ENCODE measurements around the gene TMEM39A. TPM values are rescaled to one million over a fixed set of nuclear protein-coding genes. Genes with fewer than 3 reads are reported as not detected.

Gene TMEM39A
- total RNA-seq, 1 experiment from 2014 or later, result 46.8 TPM

GRCh38 chr3:119409844-119410243, 53.6 kb downstream of the TMEM39A start:
- POLR2A ChIA-PET (ENCODE audit: unreplicated experiment), result no interaction called here
- H3K4me2 ChIP-seq, result no peak overlapping the region
- H4K20me1 ChIP-seq (ENCODE audit: insufficient read depth), result no peaks in the 10 kb centered on the region
- no peak for DNase-seq
- no peaks in the 10 kb centered on the region for H3K9me3 ChIP-seq (ENCODE audit: insufficient read depth, low read depth)
- H2AFZ ChIP-seq, result no peak overlapping the region
- H3K27ac ChIP-seq, result no peak overlapping the region
- no peaks in the 10 kb centered on the region for H3K36me3 ChIP-seq (ENCODE audit: low read depth)
- intact Hi-C loops (cut with micrococcal nuclease; ENCODE audit: unreplicated experiment), result no loop called here
- no TSS peak for BruUV-seq (replicated peaks)
- TF ChIP-seq EZH2 (IDR thresholded peaks at IDR 0.05; ENCODE audit: low read depth) (no peak), CTCF (conservative IDR thresholded peaks at IDR 0.05) (no peak)
- no peaks in the 10 kb centered on the region for H3K9me2 ChIP-seq (ENCODE audit: insufficient read depth)
- CTCF ChIA-PET, result no interaction called here
- no peak overlapping the region for H3K4me3 ChIP-seq
- H3K27me3 ChIP-seq (ENCODE audit: insufficient read depth, low read depth), result no peaks in the 10 kb centered on the region
- no peaks in the 10 kb centered on the region for H3F3A ChIP-seq (ENCODE audit: insufficient read depth, low read depth)
- no peaks in the 10 kb centered on the region for H3K4me1 ChIP-seq (replicated peaks; ENCODE audit: insufficient read depth)
- no peaks in the 10 kb centered on the region for H3K79me2 ChIP-seq (ENCODE audit: low read depth)

- DNase-seq, result no peak
- H3K36me3 ChIP-seq (ENCODE audit: low read depth), result no peaks in the 10 kb centered on the region
- H4K20me1 ChIP-seq (ENCODE audit: insufficient read depth), result no peaks in the 10 kb centered on the region
- H3F3A ChIP-seq (ENCODE audit: insufficient read depth, low read depth), result no peaks in the 10 kb centered on the region
- no peaks in the 10 kb centered on the region for H3K27me3 ChIP-seq (ENCODE audit: insufficient read depth, low read depth)
- H3K9me2 ChIP-seq (ENCODE audit: insufficient read depth), result no peaks in the 10 kb centered on the region
- no TSS peak for BruUV-seq (replicated peaks)
- no peak overlapping the region for H3K27ac ChIP-seq
- intact Hi-C loops (cut with micrococcal nuclease; ENCODE audit: unreplicated experiment), result no loop called here
- no peaks in the 10 kb centered on the region for H3K9me3 ChIP-seq (ENCODE audit: insufficient read depth, low read depth)
- H3K4me3 ChIP-seq, result no peak overlapping the region
- no peak overlapping the region for H2AFZ ChIP-seq
- H3K4me2 ChIP-seq, result no peak overlapping the region
- ChIA-PET CTCF (no interaction called here), POLR2A (ENCODE audit: unreplicated experiment) (no interaction called here)
- H3K79me2 ChIP-seq (ENCODE audit: low read depth), result no peaks in the 10 kb centered on the region
- TF ChIP-seq EZH2 (IDR thresholded peaks at IDR 0.05; ENCODE audit: low read depth) (no peak), CTCF (conservative IDR thresholded peaks at IDR 0.05) (no peak)
- no peaks in the 10 kb centered on the region for H3K4me1 ChIP-seq (replicated peaks; ENCODE audit: insufficient read depth)
These were observed 55.0 kb downstream of the TMEM39A start for GRCh38 chr3:119408243-119408950.

- H2AFZ ChIP-seq, result no peak overlapping the region
- no peaks in the 10 kb centered on the region for H3K27me3 ChIP-seq (ENCODE audit: insufficient read depth, low read depth)
- no peaks in the 10 kb centered on the region for H3K9me3 ChIP-seq (ENCODE audit: insufficient read depth, low read depth)
- no peaks in the 10 kb centered on the region for H4K20me1 ChIP-seq (ENCODE audit: insufficient read depth)
- intact Hi-C loops (cut with micrococcal nuclease; ENCODE audit: unreplicated experiment), result no loop called here
- no TSS peak for BruUV-seq (replicated peaks)
- H3F3A ChIP-seq (ENCODE audit: insufficient read depth, low read depth), result no peaks in the 10 kb centered on the region
- no peaks in the 10 kb centered on the region for H3K79me2 ChIP-seq (ENCODE audit: low read depth)
- H3K27ac ChIP-seq, result no peak overlapping the region
- no peak for DNase-seq
- H3K36me3 ChIP-seq (ENCODE audit: low read depth), result no peaks in the 10 kb centered on the region
- H3K4me1 ChIP-seq (replicated peaks; ENCODE audit: insufficient read depth), result no peaks in the 10 kb centered on the region
- H3K9me2 ChIP-seq (ENCODE audit: insufficient read depth), result no peaks in the 10 kb centered on the region
- CTCF ChIA-PET, result no interaction called here
- H3K4me2 ChIP-seq, result no peak overlapping the region
- TF ChIP-seq CTCF (conservative IDR thresholded peaks at IDR 0.05) (no peak), EZH2 (IDR thresholded peaks at IDR 0.05; ENCODE audit: low read depth) (no peak)
- POLR2A ChIA-PET (ENCODE audit: unreplicated experiment), result no interaction called here
- no peak overlapping the region for H3K4me3 ChIP-seq
These were observed 58.1 kb downstream of the TMEM39A start for GRCh38 chr3:119405315-119405714.

All from PC-9 (cell line).